Upper lobe of left lung (tissue), 6 donors: ENCODE results near the gene WT1. TPM values are rescaled to one million over a fixed set of nuclear protein-coding genes. Genes with fewer than 3 reads are reported as not detected.

Experiments
- ATAC-seq, 2 donors: fragments of 200-7000 bp; cut with Tn5 transposase; one replicate each; pipeline ENCODE4 v1.9.1; 2022; ENCODE audit warnings: mild to moderate bottlenecking in 2 of 2, moderate library complexity in 2 of 2; ENCODE audit not compliant: low FRiP score in 2 of 2
- DNase-seq, 2 donors: peaks; one replicate each; pipeline ENCODE4 v3.0.0-alpha.2; 2019 to 2020
- H3K27ac ChIP-seq, 4 donors: fragments of 200-600 bp; sonication (generic); one replicate each; pipeline ENCODE4 v1.5.1; 2016 to 2019
- H3K27me3 ChIP-seq, 4 donors: fragments of 200-600 bp; sonication (generic); one replicate each; pipeline ENCODE4 v1.5.1; 2017 to 2019
- H3K36me3 ChIP-seq, 4 donors: fragments of 200-600 bp; sonication (generic); one replicate each; pipeline ENCODE4 v1.5.1; 2016 to 2019
- H3K4me1 ChIP-seq, 4 donors: fragments of 200-600 bp; sonication (generic); one replicate each; pipeline ENCODE4 v1.5.1; 2018 to 2019
- H3K4me3 ChIP-seq, 4 donors: fragments of 200-600 bp; sonication (generic); one replicate each; pipeline ENCODE4 v1.5.1; 2017 to 2019; ENCODE audit warnings: mild to moderate bottlenecking in 2 of 4, moderate library complexity in 1 of 4
- H3K9me3 ChIP-seq, 4 donors: fragments of 200-600 bp; sonication (generic); one replicate each; pipeline ENCODE4 v1.5.1; 2018 to 2019
- EP300 ChIP-seq, 4 donors: sonication (generic); formaldehyde crosslinking; IDR thresholded peaks; one replicate each; pipeline ENCODE4 v1.5.1; 2017; ENCODE audit warnings: antibody characterized with exemption in 4 of 4, control low read depth in 2 of 4
- POLR2A ChIP-seq, 4 donors: fragments of 450-650 bp; IDR thresholded peaks; one replicate each; pipeline ENCODE4 v1.5.1; 2016 to 2017; ENCODE audit warnings: antibody characterized with exemption in 4 of 4, mild to moderate bottlenecking in 2 of 4
- POLR2AphosphoS5 ChIP-seq, 2 donors: sonication (generic); formaldehyde crosslinking; IDR thresholded peaks; one replicate each; pipeline ENCODE4 v1.5.1; 2017; ENCODE audit warnings: antibody characterized with exemption in 2 of 2
- WGBS, 2 donors: methylation state at CpG; one replicate each; pipeline ENCODE4 v1.1.5; 2017 to 2018; 5-methylcytosine and 5-hydroxymethylcytosine counted together
- total RNA-seq, 6 donors: library from RNA; depleted of rRNA in 4 of 6; stranded (reverse); fragments of >200 nt in 4 of 6; gene quantifications; one replicate each; pipeline versions ENCODE4 v1.1.0 to v1.2.1, GENCODE V29; 2016 to 2021
- TF ChIP-seq, protein P1 (sequence below), 6 experiments: fragments of 450-650 bp in 4 of 6; fragments of 200-600 bp in 2 of 6; sonication (generic) in 2 of 6; IDR thresholded peaks; one replicate each; pipeline ENCODE4 v1.5.1; 2016 to 2019; ENCODE audit warnings: antibody characterized with exemption in 6 of 6
- donor health status: DM: no; HTN: no; CAD: no; lungs with moderate emphysema.
- donor health status: DM: no; HTN: yes; CAD: no; lungs with severe emphysema.

The WT1 gene
- total RNA-seq, 6 donors from 2014 or later: 0.77 to 1.1 TPM; not detected in 4

DNA sequence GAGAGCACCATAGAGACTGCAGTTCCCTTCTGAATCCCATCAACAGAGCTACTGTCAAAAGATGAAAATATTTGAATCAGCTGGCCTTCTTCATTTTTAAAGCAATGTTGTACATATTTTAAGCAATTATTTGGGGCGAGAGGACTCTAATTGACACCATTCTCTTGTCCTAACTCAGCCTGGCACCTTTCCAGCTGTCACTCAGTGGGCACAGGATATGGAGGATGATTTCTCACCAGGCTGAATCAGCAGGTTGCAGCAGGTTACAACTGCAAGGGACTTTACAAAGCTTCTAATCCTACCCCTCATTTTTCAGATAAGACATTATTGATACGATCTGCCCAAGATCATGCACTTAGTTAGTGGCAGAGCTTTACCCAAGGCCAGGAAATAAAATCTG, 11.9 kb upstream of the WT1 start:
- ATAC-seq: no peak
- WGBS, 2 donors: 56 to 62% methylated on average over 2 of the region's 2 CpGs
- H3K27me3 ChIP-seq: no peaks in the 10 kb centered on the region

GRCh38 chr11:32446227-32446626, 10.9 kb upstream of the WT1 start:
- 67 to 70% methylated on average over 6 of the region's 6 CpGs for WGBS, 2 donors
- no peak overlapping the region for H3K4me3 ChIP-seq

More for the DNA sequence above, 11.9 kb upstream of the WT1 start:
- Histone ChIP-seq H3K36me3 (no peaks in the 10 kb centered on the region), H3K27ac (no peak overlapping the region), H3K4me1 (no peaks in the 10 kb centered on the region), H3K4me3 (no peak overlapping the region), H3K9me3 (no peaks in the 10 kb centered on the region)
- DNase-seq: no peak
- TF ChIP-seq POLR2A (IDR thresholded peaks at IDR 0.05) (no peak), EP300 (IDR thresholded peaks at IDR 0.05) (no peak), POLR2AphosphoS5 (IDR thresholded peaks at IDR 0.05) (no peak)
- TF ChIP-seq, protein P1, sequence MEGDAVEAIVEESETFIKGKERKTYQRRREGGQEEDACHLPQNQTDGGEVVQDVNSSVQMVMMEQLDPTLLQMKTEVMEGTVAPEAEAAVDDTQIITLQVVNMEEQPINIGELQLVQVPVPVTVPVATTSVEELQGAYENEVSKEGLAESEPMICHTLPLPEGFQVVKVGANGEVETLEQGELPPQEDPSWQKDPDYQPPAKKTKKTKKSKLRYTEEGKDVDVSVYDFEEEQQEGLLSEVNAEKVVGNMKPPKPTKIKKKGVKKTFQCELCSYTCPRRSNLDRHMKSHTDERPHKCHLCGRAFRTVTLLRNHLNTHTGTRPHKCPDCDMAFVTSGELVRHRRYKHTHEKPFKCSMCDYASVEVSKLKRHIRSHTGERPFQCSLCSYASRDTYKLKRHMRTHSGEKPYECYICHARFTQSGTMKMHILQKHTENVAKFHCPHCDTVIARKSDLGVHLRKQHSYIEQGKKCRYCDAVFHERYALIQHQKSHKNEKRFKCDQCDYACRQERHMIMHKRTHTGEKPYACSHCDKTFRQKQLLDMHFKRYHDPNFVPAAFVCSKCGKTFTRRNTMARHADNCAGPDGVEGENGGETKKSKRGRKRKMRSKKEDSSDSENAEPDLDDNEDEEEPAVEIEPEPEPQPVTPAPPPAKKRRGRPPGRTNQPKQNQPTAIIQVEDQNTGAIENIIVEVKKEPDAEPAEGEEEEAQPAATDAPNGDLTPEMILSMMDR (IDR thresholded peaks at IDR 0.05): no peak

GRCh38 chr11:32444186-32444585, 8.8 kb upstream of the WT1 start:
- H3K27me3 ChIP-seq: peaks cover 0 to 9% (median 3%) of the 10 kb centered on the region in 4 donors
- no peak overlapping the region for H3K4me3 ChIP-seq
- ATAC-seq: no peak
- peaks cover 0 to 4% (median 2%) of the 10 kb centered on the region in 4 donors for H3K4me1 ChIP-seq
- no peak overlapping the region for H3K27ac ChIP-seq
- no peaks in the 10 kb centered on the region for H3K9me3 ChIP-seq
- 59 to 69% methylated on average over 4 of the region's 4 CpGs for WGBS, 2 donors
- no peaks in the 10 kb centered on the region for H3K36me3 ChIP-seq
- TF ChIP-seq EP300 (IDR thresholded peaks at IDR 0.05) (no peak), POLR2A (IDR thresholded peaks at IDR 0.05) (no peak), POLR2AphosphoS5 (IDR thresholded peaks at IDR 0.05) (no peak)
- TF ChIP-seq, protein P1 (IDR thresholded peaks at IDR 0.05): no peak
- DNase-seq: no peak

More at GRCh38 chr11:32446227-32446626, 10.9 kb upstream of the WT1 start:
- ATAC-seq (peak in 1 of 2 donors; percentile 62), DNase-seq (no peak)
- Histone ChIP-seq H3K27me3 (peaks cover 0 to 1% (median 0%) of the 10 kb centered on the region in 4 donors), H3K9me3 (no peaks in the 10 kb centered on the region), H3K27ac (no peak overlapping the region), H3K4me1 (no peaks in the 10 kb centered on the region), H3K36me3 (no peaks in the 10 kb centered on the region)
- TF ChIP-seq POLR2A (IDR thresholded peaks at IDR 0.05) (no peak), EP300 (IDR thresholded peaks at IDR 0.05) (no peak), POLR2AphosphoS5 (IDR thresholded peaks at IDR 0.05) (no peak)
- TF ChIP-seq, protein P1 (IDR thresholded peaks at IDR 0.05): no peak

DNA sequence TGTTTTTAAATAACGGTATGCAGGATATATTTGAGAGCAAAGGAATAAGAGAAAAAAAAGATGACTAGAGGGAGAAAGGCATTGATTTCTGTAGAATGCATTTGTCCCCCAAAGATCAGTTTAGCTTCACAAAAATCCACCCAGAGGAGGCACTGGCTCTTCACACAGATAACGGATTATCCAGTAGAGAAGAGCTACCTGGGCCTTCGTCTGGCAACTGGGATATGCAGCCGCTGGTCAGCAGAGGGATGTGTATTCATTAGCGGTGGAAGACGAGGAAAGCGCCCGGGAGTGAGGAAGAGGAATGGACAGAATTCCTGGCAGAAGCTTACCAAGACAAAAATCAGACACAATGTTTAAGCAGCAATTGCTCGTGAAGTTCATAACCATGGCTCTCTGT, 5.6 kb upstream of the WT1 start:
- Histone ChIP-seq H3K9me3 (no peaks in the 10 kb centered on the region), H3K27ac (no peak overlapping the region), H3K4me1 (peaks cover 8 to 30% (median 10%) of the 10 kb centered on the region in 4 donors), H3K36me3 (no peaks in the 10 kb centered on the region), H3K4me3 (no peak overlapping the region), H3K27me3 (peaks cover 0 to 36% (median 23%) of the 10 kb centered on the region in 4 donors)
- ATAC-seq (no peak), DNase-seq (no peak)
- WGBS, 2 donors: 14 to 15% methylated on average over 9 of the region's 9 CpGs
- TF ChIP-seq POLR2AphosphoS5 (IDR thresholded peaks at IDR 0.05) (no peak), EP300 (IDR thresholded peaks at IDR 0.05) (no peak), POLR2A (IDR thresholded peaks at IDR 0.05) (no peak)
- TF ChIP-seq, protein P1 (IDR thresholded peaks at IDR 0.05): no peak

DNA sequence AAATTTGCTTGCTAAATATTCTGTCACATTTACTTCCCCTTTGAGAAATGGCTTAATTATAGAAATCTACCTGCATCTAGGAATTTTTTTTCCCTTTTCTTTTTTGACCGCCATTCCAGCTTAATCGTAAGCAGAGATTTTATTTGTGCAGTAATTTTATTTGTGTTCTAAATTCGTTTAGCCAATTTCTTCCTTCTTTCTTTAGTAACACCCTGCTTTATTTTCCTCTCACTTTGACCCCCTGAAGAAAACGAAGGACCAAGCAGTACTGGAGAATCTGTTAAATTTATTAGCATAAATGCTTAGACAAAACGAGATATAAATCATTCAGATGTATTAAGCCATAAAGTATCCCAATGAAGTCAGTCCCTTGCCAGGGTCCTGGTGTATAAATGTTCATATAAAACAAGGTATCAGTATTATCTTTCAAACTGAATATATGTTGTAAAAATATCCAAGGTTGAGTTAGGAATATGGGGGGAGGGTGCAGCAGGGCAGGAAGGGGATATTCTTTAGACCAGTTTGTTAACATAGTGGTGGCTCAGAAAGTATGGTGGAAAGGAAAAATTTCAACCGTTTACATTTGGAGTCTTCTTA, 5.1 kb upstream of the WT1 start:
- H3K9me3 ChIP-seq: no peaks in the 10 kb centered on the region
- no peak overlapping the region for H3K4me3 ChIP-seq
- H3K4me1 ChIP-seq: peaks cover 12 to 35% (median 15%) of the 10 kb centered on the region in 4 donors
- DNase-seq (no peak), ATAC-seq (no peak)
- no peak for TF ChIP-seq EP300 (IDR thresholded peaks at IDR 0.05)
- H3K36me3 ChIP-seq: no peaks in the 10 kb centered on the region
- 21 to 31% methylated on average over 6 of the region's 6 CpGs for WGBS, 2 donors
- H3K27ac ChIP-seq: no peak overlapping the region
- H3K27me3 ChIP-seq: peaks cover 0 to 41% (median 25%) of the 10 kb centered on the region in 4 donors
